Neuronal stem cell (in vitro differentiated cells): ENCODE results near the gene REPS1.

Experiments
- DNase-seq: peaks from one replicate; pipeline ENCODE4 v3.0.0-alpha.2; 2013; ENCODE audit warnings: low spot score
- H2AFZ ChIP-seq: one replicate; pipeline ENCODE4 v1.6.1; 2013; ENCODE audit warnings: mild to moderate bottlenecking, low read length, inconsistent platforms
- H2AK5ac ChIP-seq: 2 replicates; pipeline ENCODE4 v1.6.1; 2013; ENCODE audit warnings: low read depth, mild to moderate bottlenecking, inconsistent platforms, low read length, moderate library complexity, mixed read lengths
- H2BK120ac ChIP-seq: 2 replicates; pipeline ENCODE4 v1.6.1; 2013; ENCODE audit warnings: low read depth, mild to moderate bottlenecking, inconsistent platforms, low read length, moderate library complexity, mixed read lengths
- H2BK12ac ChIP-seq: one replicate; pipeline ENCODE4 v1.6.1; 2013; ENCODE audit warnings: low read length, inconsistent platforms
- H2BK15ac ChIP-seq: 2 replicates; pipeline ENCODE4 v1.6.1; 2013; ENCODE audit warnings: mild to moderate bottlenecking, low read length, inconsistent platforms, mixed read lengths
- H2BK5ac ChIP-seq: one replicate; pipeline ENCODE4 v1.6.1; 2013; ENCODE audit warnings: inconsistent platforms, mild to moderate bottlenecking, low read length, moderate library complexity
- H3K14ac ChIP-seq: one replicate; pipeline ENCODE4 v1.6.1; 2013; ENCODE audit warnings: low read length, inconsistent platforms
- H3K18ac ChIP-seq: 2 replicates; pipeline ENCODE4 v1.6.1; 2013; ENCODE audit warnings: low read length, inconsistent platforms
- H3K23ac ChIP-seq: 2 replicates; pipeline ENCODE4 v1.6.1; 2013; ENCODE audit warnings: low read depth, mild to moderate bottlenecking, mixed read lengths, low read length, inconsistent platforms; ENCODE audit not compliant: poor library complexity
- H3K27ac ChIP-seq: replicated peaks from 3 replicates; pipeline ENCODE4 v1.5.1; 2013; ENCODE audit warnings: low read length, inconsistent platforms
- H3K27me3 ChIP-seq, 3 experiments: 2 replicates each; pipeline ENCODE4 v1.6.1; 2013; ENCODE audit warnings: low read length in 3 of 3, mild to moderate bottlenecking in 2 of 3, inconsistent platforms in 1 of 3, low read depth in 1 of 3, mixed read lengths in 1 of 3, moderate library complexity in 1 of 3; ENCODE audit not compliant: control insufficient read depth in 3 of 3, insufficient read depth in 3 of 3
- H3K36me3 ChIP-seq, 2 donors: replicated peaks in 1 of 2; 2 replicates each; pipeline ENCODE4 v1.6.1; 2013; ENCODE audit warnings: low read length in 2 of 2; ENCODE audit not compliant: control insufficient read depth in 2 of 2, insufficient read depth in 2 of 2
- H3K4ac ChIP-seq: 2 replicates; pipeline ENCODE4 v1.6.1; 2013; ENCODE audit warnings: inconsistent platforms, mild to moderate bottlenecking, low read length, moderate library complexity
- H3K4me1 ChIP-seq, 2 donors: 1 replicate in 1 of 2; 2 replicates in 1 of 2; pipeline ENCODE4 v1.6.1; 2013; ENCODE audit warnings: low read length in 2 of 2, low read depth in 1 of 2; ENCODE audit not compliant: control insufficient read depth in 2 of 2, insufficient read depth in 1 of 2
- H3K4me2 ChIP-seq: one replicate; pipeline ENCODE4 v1.6.1; 2013; ENCODE audit warnings: mild to moderate bottlenecking, low read length, inconsistent platforms; ENCODE audit not compliant: insufficient read depth, poor library complexity, severe bottlenecking
- H3K4me3 ChIP-seq, 2 donors: 2 replicates each; pipeline ENCODE4 v1.5.1; 2013; ENCODE audit warnings: low read length in 2 of 2, mild to moderate bottlenecking in 2 of 2, inconsistent platforms in 1 of 2, moderate library complexity in 1 of 2
- H3K79me1 ChIP-seq: one replicate; pipeline ENCODE4 v1.6.1; 2013; ENCODE audit warnings: low read depth, mild to moderate bottlenecking, inconsistent platforms, low read length, moderate library complexity
- H3K9ac ChIP-seq: one replicate; pipeline ENCODE4 v1.6.1; 2013; ENCODE audit warnings: mild to moderate bottlenecking, low read depth, low read length, inconsistent platforms; ENCODE audit not compliant: poor library complexity
- H3K9me3 ChIP-seq, 2 donors: replicated peaks in 1 of 2; 2 replicates each; pipeline versions ENCODE3 to v1.6.1; 2013; ENCODE audit warnings: low read length in 2 of 2, mild to moderate bottlenecking in 2 of 2, inconsistent platforms in 1 of 2, low read depth in 1 of 2, mixed read lengths in 1 of 2, moderate library complexity in 1 of 2; ENCODE audit not compliant: control insufficient read depth in 2 of 2, insufficient read depth in 1 of 2
- H4K8ac ChIP-seq: one replicate; pipeline ENCODE4 v1.6.1; 2013; ENCODE audit warnings: low read depth, mild to moderate bottlenecking, inconsistent platforms, low read length, moderate library complexity
- H4K91ac ChIP-seq: one replicate; pipeline ENCODE4 v1.6.1; 2013; ENCODE audit warnings: low read length, low read depth, mild to moderate bottlenecking, inconsistent platforms; ENCODE audit not compliant: poor library complexity
- WGBS, 2 donors: extraction: QIAGEN DNeasy Blood & Tissue Kit; methylation state at CpG; one replicate each; pipeline ENCODE4 v1.1.7; 2013; ENCODE audit warnings: missing lambda C conversion rate in 2 of 2, mixed read lengths in 1 of 2; ENCODE audit not compliant: insufficient read length in 2 of 2, insufficient replicate concordance in 1 of 2; ENCODE audit errors: extremely low coverage in 2 of 2; 5-methylcytosine and 5-hydroxymethylcytosine counted together

REPS1 gene

DNA sequence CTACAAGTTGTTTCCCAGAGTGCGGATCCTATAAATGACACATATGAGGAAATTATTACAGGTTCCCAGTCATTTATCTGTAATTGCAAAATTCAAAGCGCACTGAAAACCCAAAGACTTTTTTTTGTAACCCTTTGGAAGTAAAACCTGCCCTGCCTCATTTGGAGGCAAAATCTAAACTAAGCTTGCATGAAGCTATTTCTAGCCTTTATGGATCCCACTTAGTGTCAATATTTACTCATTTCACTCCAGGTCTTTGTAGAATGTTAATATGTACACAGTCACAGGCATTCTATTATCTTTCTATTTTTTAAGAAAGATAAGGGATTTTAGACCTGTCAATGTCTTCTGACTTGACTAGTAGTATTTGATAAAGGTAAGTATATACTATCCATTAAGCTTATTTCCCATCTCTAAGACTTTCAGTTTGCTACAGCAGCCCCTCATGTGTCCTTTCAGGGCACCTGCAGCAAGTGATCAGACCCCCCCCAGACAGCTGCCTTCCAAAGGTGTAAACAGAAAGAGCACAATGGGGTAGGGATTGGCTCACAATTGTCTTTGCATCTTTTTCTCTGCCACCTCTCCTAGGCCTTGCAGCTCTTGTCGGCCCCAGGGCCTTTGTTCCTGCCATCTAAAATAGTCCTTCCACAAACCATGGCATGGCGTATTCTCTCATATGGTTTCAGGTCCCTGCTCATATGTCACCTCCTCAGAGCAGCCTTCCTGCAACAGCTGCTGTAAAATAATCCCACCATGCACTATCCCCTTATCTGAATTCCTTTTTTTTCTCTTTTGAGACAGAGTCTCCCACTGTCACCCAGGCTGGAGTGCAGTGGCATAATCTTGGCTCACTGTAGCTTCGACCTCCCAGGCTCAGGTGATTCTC lies 1.3 kb upstream of the REPS1 start:
- no peak overlapping the region for H3K27ac ChIP-seq
- H4K8ac ChIP-seq = no peak overlapping the region
- H2BK15ac ChIP-seq = no peak overlapping the region
- H3K4ac ChIP-seq = no peak overlapping the region
- no peak for DNase-seq
- H3K18ac ChIP-seq = no peak overlapping the region
- no peak overlapping the region for H2BK5ac ChIP-seq
- H3K79me1 ChIP-seq = peaks cover 7% of the 10 kb centered on the region
- H4K91ac ChIP-seq = no peak overlapping the region
- H3K4me2 ChIP-seq = no peak overlapping the region
- H3K4me3 ChIP-seq = no peak overlapping the region
- WGBS, 2 donors = no CpG with 5 or more reads among the region's 5 CpGs
- H2AK5ac ChIP-seq = no peak overlapping the region
- H3K9ac ChIP-seq = no peak overlapping the region
- H3K36me3 ChIP-seq = no peaks in the 10 kb centered on the region
- no peak overlapping the region for H3K23ac ChIP-seq
- peak overlapping the region; percentile 93 for H2AFZ ChIP-seq
- H3K14ac ChIP-seq = no peak overlapping the region
- H3K27me3 ChIP-seq = peaks cover 0 to 8% (median 0%) of the 10 kb centered on the region in 3 experiments
- no peak overlapping the region for H2BK12ac ChIP-seq
- no peak overlapping the region for H2BK120ac ChIP-seq
- no peaks in the 10 kb centered on the region for H3K9me3 ChIP-seq
- peaks cover 3 to 8% of the 10 kb centered on the region in 2 donors for H3K4me1 ChIP-seq

DNA sequence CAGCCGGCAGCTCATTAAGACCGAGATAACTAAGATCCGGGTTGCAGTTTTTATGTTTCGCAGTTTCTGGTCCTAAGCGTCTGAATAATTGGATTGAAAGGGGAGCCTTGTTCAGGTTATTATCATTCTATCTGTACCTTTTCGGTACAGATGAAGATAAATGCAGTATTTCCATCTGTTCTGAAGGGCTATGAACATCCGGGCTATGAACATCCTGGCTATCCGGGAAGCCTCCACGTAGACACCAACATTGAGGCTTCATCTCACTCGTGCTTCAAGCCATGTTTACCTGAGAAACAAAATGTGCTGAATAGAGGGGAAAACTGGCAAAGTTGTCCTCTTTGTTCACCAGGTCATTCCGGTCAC lies 399 bp upstream of the REPS1 start:
- Histone ChIP-seq H2BK12ac (no peak overlapping the region), H3K36me3 (no peaks in the 10 kb centered on the region), H3K4me3 (peak overlapping the region in 1 of 2 donors; percentile 95), H2AK5ac (no peak overlapping the region), H3K23ac (no peak overlapping the region), H4K8ac (no peak overlapping the region), H4K91ac (no peak overlapping the region), H3K79me1 (peaks cover 8% of the 10 kb centered on the region), H3K14ac (no peak overlapping the region), H3K27me3 (peaks cover 0 to 4% (median 0%) of the 10 kb centered on the region in 3 experiments), H2BK15ac (no peak overlapping the region), H3K4me1 (peaks cover 3 to 9% of the 10 kb centered on the region in 2 donors), H3K9me3 (no peaks in the 10 kb centered on the region), H3K18ac (no peak overlapping the region), H2BK5ac (no peak overlapping the region), H3K9ac (no peak overlapping the region), H3K27ac (no peak overlapping the region), H3K4ac (no peak overlapping the region), H2AFZ (peak overlapping the region; percentile 93), H2BK120ac (no peak overlapping the region), H3K4me2 (peak overlapping the region; percentile 24)
- WGBS, 2 donors = no CpG with 5 or more reads among the region's 11 CpGs
- DNase-seq = no peak

DNA sequence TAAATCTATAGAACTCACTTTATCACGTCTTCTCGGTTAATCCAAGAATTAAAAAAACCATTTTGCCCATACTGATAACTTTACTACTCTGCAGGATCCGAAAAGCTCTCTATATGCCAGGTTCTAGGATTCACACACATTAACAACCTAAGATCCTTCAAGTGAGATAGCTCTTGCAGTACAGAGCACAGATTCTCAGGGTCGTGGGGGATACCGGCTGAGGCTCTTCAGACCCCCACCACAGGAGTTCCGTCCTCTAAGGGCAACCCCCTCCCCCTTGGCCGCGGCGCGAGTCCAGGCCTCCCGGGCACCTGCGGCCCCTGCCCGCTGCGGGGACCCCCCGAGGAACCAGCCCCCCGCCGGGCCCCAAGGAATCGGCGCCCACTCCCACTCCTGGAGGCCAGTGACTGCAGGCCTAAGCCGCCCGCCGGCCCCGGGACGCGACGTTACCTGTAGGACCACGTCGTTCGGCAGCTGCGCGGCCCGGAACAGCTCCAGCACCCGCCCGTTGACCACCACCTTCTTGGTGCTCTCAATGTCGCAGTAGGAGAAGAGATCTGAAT lies 892 bp downstream of the REPS1 start:
- H3K14ac ChIP-seq = peak overlapping the region; percentile 97
- H3K23ac ChIP-seq = peak overlapping the region; percentile 97
- H4K8ac ChIP-seq = no peak overlapping the region
- peaks cover 9% of the 10 kb centered on the region for H3K79me1 ChIP-seq
- H2AK5ac ChIP-seq = peak overlapping the region; percentile 85
- H3K4me1 ChIP-seq = peaks cover 3 to 9% of the 10 kb centered on the region in 2 donors
- peak overlapping the region; percentile 87 for H2BK15ac ChIP-seq
- H3K9me3 ChIP-seq = no peaks in the 10 kb centered on the region
- peak overlapping the region; percentile 59 for H3K4ac ChIP-seq
- peak overlapping the region; percentile 96 for H2BK5ac ChIP-seq
- no peak for DNase-seq
- H2AFZ ChIP-seq = peak overlapping the region; percentile 93
- H2BK120ac ChIP-seq = peak overlapping the region; percentile 66
- H3K4me3 ChIP-seq = peak overlapping the region; percentile 95 to 96
- H3K27ac ChIP-seq = peak overlapping the region; percentile 81
- H3K4me2 ChIP-seq = peak overlapping the region; percentile 64
- H3K36me3 ChIP-seq = no peaks in the 10 kb centered on the region
- H4K91ac ChIP-seq = no peak overlapping the region
- peak overlapping the region; percentile 96 for H3K9ac ChIP-seq
- no CpG with 5 or more reads among the region's 35 CpGs for WGBS, 2 donors
- peaks cover 0 to 4% (median 0%) of the 10 kb centered on the region in 3 experiments for H3K27me3 ChIP-seq
- H2BK12ac ChIP-seq = no peak overlapping the region
- peak overlapping the region; percentile 98 for H3K18ac ChIP-seq

DNA sequence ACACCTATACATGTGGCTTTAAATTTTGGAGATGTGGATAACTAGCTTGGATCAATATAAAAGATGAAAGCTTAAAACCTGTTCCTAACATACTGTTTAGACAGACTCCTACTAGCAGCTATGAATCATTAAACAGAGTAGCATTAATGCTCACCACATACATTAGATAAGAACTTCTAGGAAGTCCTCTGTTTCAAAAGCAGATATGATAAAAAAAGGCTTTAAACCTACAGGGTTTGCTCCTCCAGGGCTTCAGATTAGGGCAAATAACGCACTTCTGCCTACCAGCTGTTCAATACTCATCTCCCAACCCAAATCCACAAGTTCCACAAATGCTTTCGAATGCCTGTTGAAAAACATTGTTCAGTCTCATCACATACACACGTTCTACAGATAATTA lies 1.5 kb downstream of the REPS1 start:
- peak overlapping the region; percentile 71 to 95 for H3K4me3 ChIP-seq
- peaks cover 3 to 11% of the 10 kb centered on the region in 2 donors for H3K4me1 ChIP-seq
- H3K4ac ChIP-seq = no peak overlapping the region
- H3K4me2 ChIP-seq = peak overlapping the region; percentile 56
- H3K36me3 ChIP-seq = no peaks in the 10 kb centered on the region
- no peak overlapping the region for H2AFZ ChIP-seq
- H3K18ac ChIP-seq = no peak overlapping the region
- no peak overlapping the region for H3K9ac ChIP-seq
- H2AK5ac ChIP-seq = no peak overlapping the region
- H4K8ac ChIP-seq = no peak overlapping the region
- H3K79me1 ChIP-seq = peaks cover 9% of the 10 kb centered on the region
- no CpG with 5 or more reads among the region's 3 CpGs for WGBS, 2 donors
- no peak overlapping the region for H3K23ac ChIP-seq
- no peak overlapping the region for H4K91ac ChIP-seq
- H3K27me3 ChIP-seq = no peaks in the 10 kb centered on the region
- no peaks in the 10 kb centered on the region for H3K9me3 ChIP-seq
- no peak overlapping the region for H2BK5ac ChIP-seq
- H2BK120ac ChIP-seq = no peak overlapping the region
- no peak overlapping the region for H3K14ac ChIP-seq
- H2BK15ac ChIP-seq = no peak overlapping the region
- H3K27ac ChIP-seq = no peak overlapping the region
- no peak for DNase-seq
- no peak overlapping the region for H2BK12ac ChIP-seq
